Type B pancreatic cell (in vitro differentiated cells): ENCODE data around the gene ELP5. TPM values are rescaled to one million over a fixed set of nuclear protein-coding genes. Genes with fewer than 3 reads are reported as not detected.

Source experiments
- DNase-seq: peaks from one replicate; pipeline ENCODE4 v3.0.0; 2021; ENCODE audit warnings: mixed read lengths; ENCODE audit not compliant: unreplicated experiment; ENCODE audit errors: extremely low spot score
- H3K27ac Mint-ChIP-seq: 2 replicates; pipeline ENCODE4 v1.8.0; 2021; ENCODE audit warnings: mild to moderate bottlenecking, mixed read lengths
- H3K27me3 Mint-ChIP-seq: 2 replicates; pipeline ENCODE4 v1.8.0; 2021; ENCODE audit warnings: mixed read lengths
- H3K36me3 Mint-ChIP-seq: 2 replicates; pipeline ENCODE4 v1.8.0; 2021; ENCODE audit warnings: mixed read lengths
- H3K4me1 Mint-ChIP-seq: one replicate; pipeline ENCODE4 v1.8.0; 2021; ENCODE audit warnings: mixed read lengths; ENCODE audit not compliant: unreplicated experiment
- H3K4me3 Mint-ChIP-seq: 2 replicates; pipeline ENCODE4 v1.8.0; 2021; ENCODE audit warnings: mild to moderate bottlenecking, mixed read lengths
- H3K9me3 Mint-ChIP-seq: 2 replicates; pipeline ENCODE4 v1.8.0; 2021; ENCODE audit warnings: mixed read lengths
- CTCF ChIP-seq: fragments of 200-600 bp; sonication (generic); conservative IDR thresholded peaks from 2 replicates; pipeline ENCODE4 v1.5.0; 2021; ENCODE audit warnings: antibody characterized with exemption, mild to moderate bottlenecking
- microRNA-seq: library from miRNA; unstranded; fragments of <30 nt; microRNA quantifications from one replicate; pipeline ENCODE4, GENCODE V29; 2020
- total RNA-seq: library from RNA; stranded (reverse); gene quantifications from 2 replicates; pipeline ENCODE4 v1.2.1, GENCODE V29; 2021; ENCODE audit warnings: low replicate concordance

ELP5 gene
- total RNA-seq, 1 donor from 2014 or later = 55.7 TPM

- Mint-ChIP-seq H3K36me3 (peaks cover 29% of the 10 kb centered on the region), H3K4me1 (peaks cover 35% of the 10 kb centered on the region)
- no peak for DNase-seq
Measured at GRCh38 chr17:7308625-7309433, 56.8 kb downstream of the ELP5 start.

More at GRCh38 chr17:7308625-7309433, 56.8 kb downstream of the ELP5 start:
- Mint-ChIP-seq H3K4me3 (peak overlapping the region; percentile 98), H3K27ac (peak overlapping the region; percentile 99), H3K27me3 (no peaks in the 10 kb centered on the region), H3K9me3 (no peaks in the 10 kb centered on the region)
- no peak for TF ChIP-seq CTCF

Small RNA genes within 50 kb of the gene (microRNA-seq; reads per million reads assigned to microRNA genes)
- 3,127 reads per million, percentile 89 among the genes with 10 or more reads in this experiment for gene MIR324

Other genes starting within 250 kb of the ELP5 start
- 176 and 208 TPM in 2 replicates for gene RNASEK, start 239.6 kb upstream of the ELP5 start, total RNA-seq
- not detected in 2 replicates for gene BCL6B, start 229.2 kb upstream of the ELP5 start, total RNA-seq
- 13.5 and 15.5 TPM in 2 replicates for gene SLC16A13, start 216.2 kb upstream of the ELP5 start, total RNA-seq
- gene SLC16A11, start 208.1 kb upstream of the ELP5 start, total RNA-seq = 3.9 and 10.5 TPM in 2 replicates
- not detected in 2 replicates for gene CLEC10A, start 172.0 kb upstream of the ELP5 start, total RNA-seq
- 0.82 and 1.3 TPM in 2 replicates for gene ASGR2, start 137.4 kb upstream of the ELP5 start, total RNA-seq
- gene ASGR1, start 72.8 kb upstream of the ELP5 start, total RNA-seq = 7.5 and 9.7 TPM in 2 replicates
- gene DLG4, start 32.4 kb upstream of the ELP5 start, total RNA-seq = 7.8 and 46.1 TPM in 2 replicates
- gene ACADVL, start 32.3 kb upstream of the ELP5 start, total RNA-seq = 573 and 617 TPM in 2 replicates
- 62.8 and 93.9 TPM in 2 replicates for gene DVL2, start 17.7 kb upstream of the ELP5 start, total RNA-seq
- gene PHF23, start 12.8 kb upstream of the ELP5 start, total RNA-seq = 42.8 and 61.1 TPM in 2 replicates
- gene GABARAP, start 9.8 kb upstream of the ELP5 start, total RNA-seq = 478 and 570 TPM in 2 replicates
- 138 and 154 TPM in 2 replicates for gene CTDNEP1, start 481 bp upstream of the ELP5 start, total RNA-seq
- gene CLDN7, start 10.3 kb downstream of the ELP5 start, total RNA-seq = 118 and 284 TPM in 2 replicates
- gene SLC2A4, start 29.5 kb downstream of the ELP5 start, total RNA-seq = 1.2 and 4.0 TPM in 2 replicates
- 4.5 and 7.0 TPM in 2 replicates for gene YBX2, start 42.4 kb downstream of the ELP5 start, total RNA-seq
- gene EIF5A, start 55.4 kb downstream of the ELP5 start, total RNA-seq = 454 and 510 TPM in 2 replicates
- gene GPS2, start 63.1 kb downstream of the ELP5 start, total RNA-seq = 75.0 and 75.4 TPM in 2 replicates
- 49.9 and 61.5 TPM in 2 replicates for gene NEURL4, start 77.1 kb downstream of the ELP5 start, total RNA-seq
- gene ACAP1, start 84.3 kb downstream of the ELP5 start, total RNA-seq = 3.2 and 8.3 TPM in 2 replicates
- gene KCTD11, start 99.9 kb downstream of the ELP5 start, total RNA-seq = 9.5 and 15.5 TPM in 2 replicates
- gene TMEM95, start 102.9 kb downstream of the ELP5 start, total RNA-seq = not detected in 2 replicates
- gene TNK1, start 128.9 kb downstream of the ELP5 start, total RNA-seq = 6.6 and 11.5 TPM in 2 replicates
- 39.8 and 55.8 TPM in 2 replicates for gene PLSCR3, start 142.3 kb downstream of the ELP5 start, total RNA-seq
- gene TMEM256, start 151.9 kb downstream of the ELP5 start, total RNA-seq = 89.8 and 90.3 TPM in 2 replicates
- 15.0 and 68.4 TPM in 2 replicates for gene NLGN2, start 155.6 kb downstream of the ELP5 start, total RNA-seq
- gene SPEM1, start 168.1 kb downstream of the ELP5 start, total RNA-seq = 0.31 TPM in 1 of 2 replicates, not detected in the other
- gene SPEM2, start 173.4 kb downstream of the ELP5 start, total RNA-seq = not detected in 2 replicates
- gene SPEM3, start 176.6 kb downstream of the ELP5 start, total RNA-seq = not detected in 2 replicates
- gene TMEM102, start 183.2 kb downstream of the ELP5 start, total RNA-seq = 6.4 and 15.9 TPM in 2 replicates
- gene FGF11, start 187.3 kb downstream of the ELP5 start, total RNA-seq = 21.8 and 76.0 TPM in 2 replicates
- 16.4 and 51.1 TPM in 2 replicates for gene CHRNB1, start 192.8 kb downstream of the ELP5 start, total RNA-seq
- 34.5 and 76.6 TPM in 2 replicates for gene ZBTB4, start 227.4 kb downstream of the ELP5 start, total RNA-seq
- gene SLC35G6, start 229.2 kb downstream of the ELP5 start, total RNA-seq = not detected in 2 replicates
- gene POLR2A, start 232.2 kb downstream of the ELP5 start, total RNA-seq = 175 and 244 TPM in 2 replicates